ENCODE measurements around the gene KRTAP2-2.

KRTAP2-2 gene

DNA sequence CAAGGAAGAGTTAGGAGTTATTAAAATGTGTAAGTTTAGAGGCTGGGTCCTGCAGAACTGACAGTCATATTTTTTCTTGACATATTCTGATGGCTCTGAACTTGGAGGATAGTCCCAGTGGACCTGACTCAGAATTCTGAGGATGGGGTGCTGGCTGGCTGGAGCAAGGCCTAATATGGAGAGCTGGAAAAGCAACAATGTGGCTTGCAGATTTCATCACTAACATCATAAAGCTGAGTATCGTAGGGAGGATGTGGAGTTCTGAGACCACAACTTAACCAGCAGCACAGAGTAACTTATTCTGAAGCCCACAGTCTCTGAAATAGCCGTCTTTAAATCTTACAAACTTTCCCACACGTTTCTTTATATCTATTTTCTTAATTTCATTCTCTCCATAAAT lies 30.3 kb downstream of the KRTAP2-2 start:
- DNase-seq (ENCODE audit: low spot score), result no peak

DNA sequence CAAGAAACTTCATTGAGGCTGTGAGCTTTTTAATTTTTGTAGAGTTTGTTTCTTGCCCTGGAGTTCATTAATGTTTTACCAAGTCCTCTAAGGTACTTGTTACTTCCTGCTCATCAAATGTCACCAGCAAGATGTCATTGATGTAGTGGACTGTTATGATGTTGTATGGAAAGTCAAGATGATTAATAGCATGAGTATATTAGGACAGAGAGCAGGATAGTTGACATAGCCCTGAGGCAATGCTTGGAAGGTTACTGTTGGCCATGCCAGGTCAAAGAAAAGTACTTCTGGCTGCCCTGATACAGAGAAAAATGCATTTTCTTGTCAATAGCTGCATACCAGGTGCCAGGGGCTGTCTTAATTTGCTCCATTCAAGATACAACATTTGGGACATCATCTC lies 34.7 kb downstream of the KRTAP2-2 start:
- DNase-seq (ENCODE audit: low spot score), result no peak

GRCh38 chr17:41019415-41019814 lies 35.6 kb downstream of the KRTAP2-2 start:
- no peak for DNase-seq (ENCODE audit: low spot score)

- no peak for DNase-seq (ENCODE audit: low spot score)
Observed at GRCh38 chr17:41018541-41018940, 36.5 kb downstream of the KRTAP2-2 start.

- no peak for DNase-seq (ENCODE audit: low spot score)
Observed at GRCh38 chr17:41016578-41017215, 38.3 kb downstream of the KRTAP2-2 start.

DNA sequence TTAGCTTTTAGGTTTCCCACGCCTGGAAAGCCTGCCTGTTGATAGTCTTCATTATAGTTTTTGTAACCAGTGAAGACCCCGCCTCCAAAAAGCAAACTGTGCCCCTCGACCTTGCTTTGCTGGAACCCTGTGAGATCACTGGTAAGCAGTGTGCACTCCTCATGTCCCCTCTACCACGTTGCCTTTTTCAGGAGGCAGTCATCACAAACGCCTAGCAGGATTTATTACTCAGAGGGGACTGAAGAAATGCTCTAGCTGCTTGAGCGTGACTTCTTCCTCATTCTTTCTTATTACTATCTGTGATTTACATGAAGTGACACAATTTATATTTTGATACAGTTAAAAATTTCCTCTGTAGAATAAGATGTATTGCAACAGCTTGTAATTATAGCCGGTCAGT lies 39.6 kb downstream of the KRTAP2-2 start:
- no peak for DNase-seq (ENCODE audit: low spot score)

GRCh38 chr17:41013606-41014005 lies 41.4 kb downstream of the KRTAP2-2 start:
- no peak for DNase-seq (ENCODE audit: low spot score)

DNA sequence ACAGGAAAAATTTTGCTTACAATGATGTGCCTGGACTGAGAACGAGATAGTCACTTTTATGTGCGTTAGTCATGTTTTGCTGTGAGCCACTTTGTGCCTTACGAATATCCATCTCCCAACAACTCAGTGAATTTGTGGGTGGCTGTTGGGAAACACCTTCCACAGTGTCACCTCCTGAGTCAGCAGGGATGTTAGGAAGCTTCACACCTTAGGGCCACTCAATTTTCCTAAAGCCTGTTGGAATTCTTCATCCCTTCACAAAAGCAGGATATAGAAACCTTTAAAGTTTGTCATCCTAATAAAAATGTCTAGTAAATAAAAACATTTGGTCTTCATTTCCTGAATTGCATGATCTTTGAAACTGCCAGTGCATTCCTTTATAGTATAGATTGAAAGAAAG lies 41.8 kb downstream of the KRTAP2-2 start:
- DNase-seq (ENCODE audit: low spot score), result peak; percentile 44

DNA sequence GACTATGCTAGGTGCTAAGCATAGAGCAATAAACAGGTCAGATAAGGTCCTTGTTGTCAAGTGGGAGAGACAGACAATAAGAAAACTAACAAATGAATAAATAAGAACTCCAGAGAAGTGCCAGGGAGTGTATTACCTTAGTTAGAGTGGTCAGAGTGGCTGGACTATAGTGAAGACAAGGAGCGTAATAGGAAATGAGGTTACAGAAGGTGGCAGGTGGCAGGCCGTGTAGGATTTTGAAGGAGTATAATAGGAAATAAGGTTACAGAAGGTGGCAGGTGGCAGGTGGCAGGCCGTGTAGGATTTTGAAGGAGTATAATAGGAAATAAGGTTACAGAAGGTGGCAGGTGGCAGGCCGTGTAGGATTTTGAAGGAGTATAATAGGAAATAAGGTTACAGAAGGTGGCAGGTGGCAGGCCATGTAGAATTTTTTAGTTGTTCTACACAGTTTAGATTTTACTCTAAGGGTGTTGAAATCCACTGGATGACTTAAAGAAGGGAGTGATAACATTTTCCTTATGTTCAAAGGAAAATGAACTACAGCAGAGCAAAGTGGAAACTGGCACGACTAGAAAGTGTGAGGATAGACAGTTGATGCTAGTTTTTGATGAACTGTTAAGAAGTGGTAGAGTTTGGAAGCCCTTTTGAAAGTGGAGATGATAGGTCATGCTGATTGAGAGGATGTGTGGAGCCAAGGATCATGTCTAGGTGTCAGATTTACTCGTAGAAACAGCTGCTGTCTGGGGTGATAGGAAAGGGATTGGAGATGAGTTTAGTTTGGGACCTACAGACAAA lies 42.5 kb downstream of the KRTAP2-2 start:
- DNase-seq (ENCODE audit: low spot score), result no peak

GRCh38 chr17:41010441-41010840 lies 44.6 kb downstream of the KRTAP2-2 start:
- DNase-seq (ENCODE audit: low spot score), result no peak

DNA sequence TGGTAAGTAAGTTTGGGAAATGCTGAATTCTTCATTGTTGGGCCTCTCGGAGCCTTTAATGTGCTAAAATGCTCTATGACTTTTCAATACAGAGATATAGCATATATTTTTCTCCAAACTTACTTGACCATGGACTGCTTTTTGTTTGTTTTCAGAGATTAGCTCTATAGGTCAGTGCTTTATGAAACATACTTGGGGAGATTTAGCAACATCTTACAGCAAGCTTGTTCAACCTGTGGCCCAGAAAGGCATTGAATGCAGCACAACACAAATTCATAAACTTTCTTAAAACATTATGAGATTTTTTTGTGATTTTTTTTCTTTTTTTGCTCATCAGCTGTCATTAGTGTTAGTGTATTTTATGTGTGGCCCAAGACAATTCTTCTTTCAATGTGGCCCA lies 45.1 kb downstream of the KRTAP2-2 start:
- DNase-seq (ENCODE audit: low spot score), result no peak

DNA sequence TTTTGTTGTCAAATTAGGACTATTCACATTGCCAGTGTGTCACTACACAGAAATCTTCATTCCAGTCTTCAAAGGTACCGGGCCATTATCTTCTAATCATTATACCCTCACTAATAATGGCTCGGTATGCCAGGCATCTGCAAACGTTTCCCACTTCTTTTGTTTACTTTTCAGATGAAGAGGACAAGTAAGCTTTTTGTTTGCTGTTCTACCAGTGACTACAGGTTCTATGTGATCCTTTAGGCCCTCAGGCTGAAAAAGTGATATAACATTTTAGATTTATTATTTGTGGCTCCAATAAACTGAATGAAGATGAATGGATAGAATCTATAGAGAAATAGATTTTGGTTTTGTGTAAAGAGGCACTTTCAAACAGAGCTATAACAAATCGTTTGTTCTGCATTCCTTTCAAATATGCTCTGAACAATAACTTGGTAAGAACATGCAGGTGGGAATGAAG lies 45.7 kb downstream of the KRTAP2-2 start:
- peak; percentile 89 for DNase-seq (ENCODE audit: low spot score)

DNA sequence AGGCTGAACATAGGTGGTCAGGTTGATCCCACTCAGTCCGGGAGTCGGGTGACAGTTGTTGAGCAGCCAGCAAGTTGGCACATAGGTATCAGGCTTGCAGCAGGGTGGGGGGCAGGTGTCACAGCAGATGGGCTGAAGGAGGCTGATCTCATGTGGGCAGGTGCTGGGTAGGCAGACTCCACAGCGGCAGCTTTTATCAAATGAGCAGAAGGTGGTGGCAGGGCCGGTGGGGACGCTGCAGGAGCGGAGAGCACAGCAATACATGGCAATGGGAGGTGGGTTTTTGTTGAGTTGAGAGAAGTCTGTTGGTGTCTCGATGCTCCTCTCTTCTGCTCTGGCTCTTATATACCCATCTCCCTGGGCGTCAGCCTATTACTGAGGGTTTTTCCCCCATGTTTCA lies 46.2 kb downstream of the KRTAP2-2 start, which contains the start of gene KRTAP3-1:
Gene KRTAP3-1, minus strand, starts transcription at position 318 of the 400 bp plus-strand sequence. Its CDS starts 54 bp downstream, at position 264.
- DNase-seq (ENCODE audit: low spot score), result peak; percentile 85

Measured in SW480 (cell line).